ENCODE data around the gene KLHDC1.
"Not testable (repeated sequence)": the region's sequence is repeated elsewhere in the genome, so short reads cannot be mapped to it uniquely, and the experiment has no call there.

Gene KLHDC1

GRCh38 chr14:49692811-49693734, at the start of gene KLHDC1:
KLHDC1 (plus strand) TSS chr14:49693120; CDS start chr14:49693195, 75 bp downstream.
- peak; percentile 53 to 72 for DNase-seq

GRCh38 chr14:49653508-49653907, 39.4 kb upstream of the KLHDC1 start:
- DNase-seq: no peak

- DNase-seq: no peak
Observed at GRCh38 chr14:49654511-49654910, 38.4 kb upstream of the KLHDC1 start.

GRCh38 chr14:49657500-49657899, 35.4 kb upstream of the KLHDC1 start:
- not testable (repeated sequence) for DNase-seq

- no peak for DNase-seq
Observed at GRCh38 chr14:49659526-49660455, 33.1 kb upstream of the KLHDC1 start.

GRCh38 chr14:49670475-49670874, 22.4 kb upstream of the KLHDC1 start:
- no peak for DNase-seq

GRCh38 chr14:49673586-49673985, 19.3 kb upstream of the KLHDC1 start:
- no peak for DNase-seq

- no peak for DNase-seq
Observed at GRCh38 chr14:49677643-49678042, 15.3 kb upstream of the KLHDC1 start.

GRCh38 chr14:49679271-49679670, 13.6 kb upstream of the KLHDC1 start:
- no peak for DNase-seq

GRCh38 chr14:49686425-49686824, 6.5 kb upstream of the KLHDC1 start:
- DNase-seq: no peak

GRCh38 chr14:49687942-49688700, 4.8 kb upstream of the KLHDC1 start, which contains the start of gene POLE2:
POLE2 (minus strand) TSS chr14:49688214; CDS start chr14:49688203, 11 bp downstream.
- DNase-seq: peak; percentile 58 to 60

GRCh38 chr14:49688701-49689030, 4.3 kb upstream of the KLHDC1 start:
- DNase-seq: no peak

GRCh38 chr14:49691031-49691430, 1.9 kb upstream of the KLHDC1 start:
- DNase-seq: no peak

- DNase-seq: no peak
Observed at GRCh38 chr14:49692193-49692757, 645 bp upstream of the KLHDC1 start.

- not testable (repeated sequence) for DNase-seq
Observed at GRCh38 chr14:49693735-49694124, 810 bp downstream of the KLHDC1 start.

- no peak for DNase-seq
Observed at GRCh38 chr14:49702725-49703124, 9.8 kb downstream of the KLHDC1 start.

GRCh38 chr14:49703965-49704364, 11.0 kb downstream of the KLHDC1 start:
- no peak for DNase-seq

- not testable (repeated sequence) for DNase-seq
Observed at GRCh38 chr14:49704471-49704870, 11.6 kb downstream of the KLHDC1 start.

- DNase-seq: not testable (repeated sequence)
Observed at GRCh38 chr14:49710993-49711392, 18.1 kb downstream of the KLHDC1 start.

- no peak for DNase-seq
Observed at GRCh38 chr14:49720744-49721143, 27.8 kb downstream of the KLHDC1 start.

GRCh38 chr14:49721733-49722435, 29.0 kb downstream of the KLHDC1 start:
- not testable (repeated sequence) for DNase-seq

GRCh38 chr14:49727171-49727570, 34.3 kb downstream of the KLHDC1 start:
- no peak for DNase-seq
